H9 (cell line): ENCODE results near the gene LARGE1. TPM values are rescaled to one million over a fixed set of nuclear protein-coding genes. Genes with fewer than 3 reads are reported as not detected.

Experiments
- DNase-seq: peaks from one replicate; pipeline ENCODE4 v3.0.0-alpha.2; 2017
- H2AFZ ChIP-seq: one replicate; pipeline ENCODE4 v1.6.1; 2013; ENCODE audit warnings: mild to moderate bottlenecking, low read length, control low read depth, moderate library complexity
- H2AK5ac ChIP-seq: 2 replicates; pipeline ENCODE4 v1.6.1; 2013; ENCODE audit warnings: low read length, control low read depth, mixed read lengths; ENCODE audit not compliant: insufficient read length
- H2BK120ac ChIP-seq: one replicate; pipeline ENCODE4 v1.6.1; 2013; ENCODE audit warnings: low read depth, mild to moderate bottlenecking, low read length, control low read depth, inconsistent platforms; ENCODE audit not compliant: poor library complexity, severe bottlenecking
- H2BK12ac ChIP-seq: 2 replicates; pipeline ENCODE4 v1.6.1; 2013; ENCODE audit warnings: low read length, control low read depth, mixed read lengths, low read depth; ENCODE audit not compliant: insufficient read length
- H2BK15ac ChIP-seq: 2 replicates; pipeline ENCODE4 v1.6.1; 2013; ENCODE audit warnings: low read depth, low read length, control low read depth
- H2BK20ac ChIP-seq: one replicate; pipeline ENCODE4 v1.6.1; 2013; ENCODE audit warnings: low read depth, mild to moderate bottlenecking, low read length, control low read depth, inconsistent platforms; ENCODE audit not compliant: poor library complexity, severe bottlenecking
- H2BK5ac ChIP-seq: 2 replicates; pipeline ENCODE4 v1.6.1; 2013; ENCODE audit warnings: low read length, control low read depth, mixed read lengths; ENCODE audit not compliant: insufficient read length
- H3K14ac ChIP-seq: 2 replicates; pipeline ENCODE4 v1.6.1; 2013; ENCODE audit warnings: low read length, control low read depth; ENCODE audit not compliant: insufficient read depth
- H3K18ac ChIP-seq: 2 replicates; pipeline ENCODE4 v1.6.1; 2013; ENCODE audit warnings: low read depth, mild to moderate bottlenecking, mixed read lengths, low read length, control low read depth; ENCODE audit not compliant: insufficient read length
- H3K23ac ChIP-seq: 2 replicates; pipeline ENCODE4 v1.6.1; 2013; ENCODE audit warnings: low read length, control low read depth, mixed read lengths, low read depth; ENCODE audit not compliant: insufficient read length
- H3K23me2 ChIP-seq: 2 replicates; pipeline ENCODE4 v1.6.1; 2013; ENCODE audit warnings: low read depth, mild to moderate bottlenecking, mixed read lengths, low read length, control low read depth; ENCODE audit not compliant: insufficient read length, poor library complexity, severe bottlenecking
- H3K27ac ChIP-seq: 2 replicates; pipeline ENCODE4 v1.5.1; 2013; ENCODE audit warnings: low read length, control low read depth, mixed read lengths, low read depth; ENCODE audit not compliant: insufficient read length
- H3K27me3 ChIP-seq: 2 replicates; pipeline ENCODE4 v1.6.1; 2013; ENCODE audit warnings: low read length, control low read depth, inconsistent platforms; ENCODE audit not compliant: insufficient read depth
- H3K4ac ChIP-seq: 2 replicates; pipeline ENCODE4 v1.6.1; 2013; ENCODE audit warnings: low read depth, mild to moderate bottlenecking, control low read depth, inconsistent platforms, low read length, moderate library complexity
- H3K4me1 ChIP-seq: 2 replicates; pipeline ENCODE4 v1.6.1; 2013; ENCODE audit warnings: low read length, control low read depth, inconsistent platforms; ENCODE audit not compliant: insufficient read depth
- H3K4me2 ChIP-seq: 2 replicates; pipeline ENCODE4 v1.6.1; 2013; ENCODE audit warnings: low read length, control low read depth, mixed read lengths; ENCODE audit not compliant: insufficient read length, insufficient read depth
- H3K56ac ChIP-seq: 2 replicates; pipeline ENCODE4 v1.6.1; 2013; ENCODE audit warnings: low read depth, mild to moderate bottlenecking, mixed read lengths, low read length, control low read depth; ENCODE audit not compliant: insufficient read length
- H3K79me1 ChIP-seq: 2 replicates; pipeline ENCODE4 v1.6.1; 2013; ENCODE audit warnings: low read depth, mild to moderate bottlenecking, moderate library complexity, low read length, control low read depth, inconsistent platforms; ENCODE audit not compliant: insufficient read depth, poor library complexity, severe bottlenecking
- H3K79me2 ChIP-seq: 2 replicates; pipeline ENCODE4 v1.6.1; 2013; ENCODE audit warnings: low read length, control low read depth, inconsistent platforms; ENCODE audit not compliant: insufficient read depth
- H3K9ac ChIP-seq: 2 replicates; pipeline ENCODE4 v1.6.1; 2013; ENCODE audit warnings: low read length, control low read depth, mixed read lengths; ENCODE audit not compliant: insufficient read length; ENCODE audit errors: extremely low read depth
- H3K9me3 ChIP-seq: one replicate; pipeline ENCODE4 v1.6.1; 2013; ENCODE audit warnings: low read depth, low read length, inconsistent platforms; ENCODE audit not compliant: control insufficient read depth
- H3T11ph ChIP-seq: one replicate; pipeline ENCODE4 v1.6.1; 2013; ENCODE audit warnings: mild to moderate bottlenecking, low read length, control low read depth, inconsistent platforms
- H4K20me1 ChIP-seq: one replicate; pipeline ENCODE4 v1.6.1; 2013; ENCODE audit not compliant: control insufficient read depth, insufficient read length, insufficient read depth
- H4K5ac ChIP-seq: 2 replicates; pipeline ENCODE4 v1.6.1; 2013; ENCODE audit warnings: low read depth, mild to moderate bottlenecking, mixed read lengths, low read length, control low read depth; ENCODE audit not compliant: insufficient read length
- H4K8ac ChIP-seq: replicated peaks from 2 replicates; pipeline ENCODE4 v1.6.1; 2013; ENCODE audit warnings: low read length, control low read depth, mixed read lengths, low read depth; ENCODE audit not compliant: insufficient read length
- H4K91ac ChIP-seq: 2 replicates; pipeline ENCODE4 v1.6.1; 2013; ENCODE audit warnings: low read depth, mild to moderate bottlenecking, moderate library complexity, mixed read lengths, low read length, control low read depth; ENCODE audit not compliant: insufficient read length
- H3K27ac Mint-ChIP-seq, 3 experiments: 2 replicates in 2 of 3; 3 replicates in 1 of 3; pipeline ENCODE4 v1.8.0; 2020 to 2021; ENCODE audit warnings: mixed read lengths in 3 of 3, mild to moderate bottlenecking in 1 of 3, moderate library complexity in 1 of 3
- H3K27me3 Mint-ChIP-seq: 2 replicates; pipeline ENCODE4 v1.8.0; 2021; ENCODE audit warnings: low read depth, mild to moderate bottlenecking, moderate library complexity, mixed read lengths
- H3K36me3 Mint-ChIP-seq, 3 experiments: 2 replicates in 2 of 3; 3 replicates in 1 of 3; pipeline ENCODE4 v1.8.0; 2020 to 2021; ENCODE audit warnings: low read depth in 3 of 3, mixed read lengths in 3 of 3; ENCODE audit not compliant: insufficient read depth in 1 of 3
- H3K4me1 Mint-ChIP-seq, 2 experiments: 2 replicates each; pipeline ENCODE4 v1.8.0; 2020; ENCODE audit warnings: mixed read lengths in 2 of 2
- H3K4me3 Mint-ChIP-seq, 2 experiments: 2 replicates in 1 of 2; 3 replicates in 1 of 2; pipeline ENCODE4 v1.8.0; 2020 to 2021; ENCODE audit warnings: mild to moderate bottlenecking in 2 of 2, mixed read lengths in 2 of 2, moderate library complexity in 1 of 2
- H3K9me3 Mint-ChIP-seq, 2 experiments: 2 replicates in 1 of 2; 3 replicates in 1 of 2; pipeline ENCODE4 v1.8.0; 2020; ENCODE audit warnings: mild to moderate bottlenecking in 2 of 2, mixed read lengths in 2 of 2, moderate library complexity in 1 of 2
- CTCF ChIP-seq: fragments of 200-600 bp; sonication (generic); conservative IDR thresholded peaks from 3 replicates; pipeline ENCODE4 v1.8.0; 2021; ENCODE audit warnings: antibody characterized with exemption, mild to moderate bottlenecking
- WGBS: extraction: QIAGEN DNeasy Blood & Tissue Kit; methylation state at CpG from one replicate; pipeline ENCODE4 v1.1.7; 2013; ENCODE audit warnings: missing lambda C conversion rate, low lambda C conversion rate, mixed read lengths; ENCODE audit not compliant: insufficient read length; ENCODE audit errors: extremely low coverage; 5-methylcytosine and 5-hydroxymethylcytosine counted together
- total RNA-seq: library from RNA; stranded (reverse); gene quantifications from 2 replicates; pipeline ENCODE4 v1.2.1, GENCODE V29; 2021

LARGE1 gene
- total RNA-seq, 1 experiment from 2014 or later, result 43.5 TPM

- Histone ChIP-seq H2BK120ac (no peak overlapping the region), H3K79me2 (no peaks in the 10 kb centered on the region; the same call in 1 of the 2 replicates), H4K20me1 (no peaks in the 10 kb centered on the region), H2BK5ac (no peak overlapping the region), H3K23me2 (no peaks in the 10 kb centered on the region), H3K4me1 (no peaks in the 10 kb centered on the region), H2BK12ac (no peak overlapping the region), H3K4ac (no peak overlapping the region), H3K27me3 (no peaks in the 10 kb centered on the region), H3K27ac (no peak overlapping the region), H4K5ac (no peak overlapping the region), H3K23ac (no peak overlapping the region), H2AFZ (no peak overlapping the region), H2BK20ac (no peak overlapping the region), H3K79me1 (no peaks in the 10 kb centered on the region), H3K9ac (no peak overlapping the region), H3K56ac (no peak overlapping the region), H2AK5ac (no peak overlapping the region), H3T11ph (no peak overlapping the region), H3K4me2 (no peak overlapping the region), H3K9me3 (no peaks in the 10 kb centered on the region), H2BK15ac (no peak overlapping the region), H3K18ac (no peak overlapping the region), H4K91ac (no peak overlapping the region), H4K8ac (no peak overlapping the region), H3K14ac (no peak overlapping the region)
- H3K9me3 Mint-ChIP-seq, result peaks cover 7 to 10% of the 10 kb centered on the region in 2 experiments
- H3K4me1 Mint-ChIP-seq, result no peaks in the 10 kb centered on the region
- no peak for TF ChIP-seq CTCF
- H3K27me3 Mint-ChIP-seq, result no peaks in the 10 kb centered on the region
- no CpG with 5 or more reads among the region's 6 CpGs for WGBS
- DNase-seq, result no peak
- H3K4me3 Mint-ChIP-seq, result no peak overlapping the region
- H3K27ac Mint-ChIP-seq, result 0 out of 7 replicates have a peak overlapping the region, but pooled peaks of 1 of the 3 experiments have one; percentile 19
- H3K36me3 Mint-ChIP-seq, result peaks cover 7 to 13% (median 12%) of the 10 kb centered on the region in 3 experiments
These were observed 461.1 kb downstream of the LARGE1 start for GRCh38 chr22:33459137-33459536.
